ENCODE data around the gene SORCS1.

Gene SORCS1

GRCh38 chr10:107011105-107011504, 153.4 kb downstream of the SORCS1 start:
- no peak for TF ChIP-seq CTCF (IDR thresholded peaks at IDR 0.05; ENCODE audit: extremely low read depth, missing control alignments)
- no peak for DNase-seq (ENCODE audit: low spot score)

- TF ChIP-seq CTCF (IDR thresholded peaks at IDR 0.05; ENCODE audit: extremely low read depth, missing control alignments): no peak
These were observed 154.0 kb downstream of the SORCS1 start for GRCh38 chr10:107010531-107010930.

DNA sequence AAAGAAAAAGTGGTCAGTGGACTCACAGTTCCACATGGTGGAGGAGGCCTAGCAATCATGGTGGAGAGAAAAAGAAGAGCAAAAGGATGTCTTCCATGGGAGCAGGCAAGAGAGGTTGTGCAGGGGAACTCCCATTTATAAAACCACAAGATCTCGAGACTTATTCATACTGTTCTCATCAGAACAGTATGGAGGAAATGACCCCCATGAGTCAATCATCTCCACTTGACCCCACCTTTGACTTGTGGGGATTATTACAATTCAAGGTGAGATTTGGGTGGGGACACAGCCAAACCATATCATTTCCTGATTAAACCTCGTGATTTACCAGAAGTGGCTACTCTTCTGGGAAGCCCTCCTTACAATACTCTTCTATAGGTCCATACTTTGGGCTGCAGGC, 160.1 kb downstream of the SORCS1 start:
- no peak for TF ChIP-seq CTCF (IDR thresholded peaks at IDR 0.05; ENCODE audit: extremely low read depth, missing control alignments)
- no peak for DNase-seq (ENCODE audit: low spot score)

More at GRCh38 chr10:107010531-107010930, 154.0 kb downstream of the SORCS1 start:
- no peak for DNase-seq (ENCODE audit: low spot score)

DNA sequence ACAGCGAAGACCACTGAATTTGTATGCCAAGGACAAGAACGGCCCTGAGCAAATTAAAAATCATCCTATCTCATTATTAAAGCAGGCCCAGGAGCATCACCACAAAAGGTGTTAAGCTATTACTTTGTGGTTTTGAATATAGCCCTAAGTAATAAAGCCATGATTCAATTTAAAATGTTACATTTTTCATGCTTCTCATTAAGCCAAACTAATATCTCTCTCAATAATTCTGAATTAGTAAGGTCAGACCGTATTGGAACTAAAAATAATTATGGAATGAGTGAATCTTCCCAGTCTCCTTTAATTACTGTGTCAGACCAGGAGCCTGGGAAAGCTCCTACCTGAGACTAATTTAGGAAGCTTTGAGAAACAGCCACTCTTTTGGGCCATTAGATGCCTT, 162.4 kb downstream of the SORCS1 start:
- TF ChIP-seq CTCF (IDR thresholded peaks at IDR 0.05; ENCODE audit: extremely low read depth, missing control alignments): no peak
- no peak for DNase-seq (ENCODE audit: low spot score)

DNA sequence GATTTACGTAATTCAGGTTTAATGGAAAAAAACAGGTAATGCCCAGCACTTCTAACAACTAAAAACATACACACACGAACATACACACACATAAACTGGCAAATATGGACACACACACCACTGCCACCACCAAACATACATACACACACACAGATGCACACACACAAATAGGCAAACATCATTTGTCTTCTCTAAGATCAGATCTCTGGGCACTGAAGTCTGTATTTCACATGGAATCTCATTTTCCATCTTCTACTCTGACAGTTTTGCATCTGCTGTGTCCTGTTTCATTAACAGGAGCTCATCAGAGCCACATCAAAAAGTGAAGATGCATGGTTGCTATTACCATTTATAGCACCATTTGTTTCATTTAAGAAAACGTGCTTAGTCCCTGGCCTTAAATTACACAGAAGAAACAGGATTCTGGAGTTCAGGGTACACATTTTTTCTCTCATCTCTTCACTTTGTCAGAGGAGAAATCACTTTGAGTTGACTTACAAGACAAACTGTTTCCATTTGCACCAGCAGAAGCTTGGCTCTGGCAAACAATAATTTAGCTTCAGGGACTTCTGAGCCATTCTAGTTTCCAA, 165.3 kb downstream of the SORCS1 start:
- no peak for TF ChIP-seq CTCF (IDR thresholded peaks at IDR 0.05; ENCODE audit: extremely low read depth, missing control alignments)
- DNase-seq (ENCODE audit: low spot score): no peak

DNA sequence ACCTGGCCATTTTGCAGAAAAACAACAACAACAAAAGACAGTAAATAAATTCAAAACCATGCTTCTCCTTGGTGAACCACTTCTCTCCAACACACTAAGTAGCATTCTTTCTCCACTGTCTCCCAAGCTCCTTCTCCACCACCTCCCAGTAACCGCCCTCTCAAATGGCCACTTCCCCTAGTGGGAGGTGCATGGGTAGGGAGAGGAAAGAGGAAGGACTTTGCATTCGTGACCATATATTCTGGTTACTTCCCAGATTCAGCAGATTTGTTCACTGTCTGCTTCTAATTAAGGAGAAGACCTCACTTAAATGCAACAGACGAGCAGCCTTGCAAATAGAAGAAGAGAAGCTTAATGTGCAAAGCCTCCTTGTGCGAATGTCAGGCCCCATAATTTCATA, 166.8 kb downstream of the SORCS1 start:
- TF ChIP-seq CTCF (IDR thresholded peaks at IDR 0.05; ENCODE audit: extremely low read depth, missing control alignments): no peak
- DNase-seq (ENCODE audit: low spot score): no peak

DNA sequence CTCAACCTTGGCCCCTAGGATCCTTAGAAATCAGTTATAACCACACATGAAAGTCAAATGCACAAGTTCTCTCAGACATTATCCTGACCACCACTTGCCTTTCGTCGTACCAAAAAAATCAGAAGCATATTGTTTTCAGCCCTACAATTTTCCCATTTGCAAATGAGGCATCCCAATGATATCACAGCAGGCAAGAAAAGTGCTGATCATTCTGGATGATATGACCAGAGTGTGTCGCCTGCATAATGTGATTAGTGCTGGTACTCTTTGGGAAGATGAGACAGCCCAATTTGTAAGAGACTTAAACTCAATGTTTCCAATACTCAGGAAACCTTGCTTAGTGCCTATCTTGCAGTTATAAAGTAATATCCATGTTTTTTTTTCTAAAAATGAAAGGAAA, 168.0 kb downstream of the SORCS1 start:
- no peak for DNase-seq (ENCODE audit: low spot score)
- no peak for TF ChIP-seq CTCF (IDR thresholded peaks at IDR 0.05; ENCODE audit: extremely low read depth, missing control alignments)
